Measurements from ENCODE around the gene REG4. TPM values are rescaled to one million over a fixed set of nuclear protein-coding genes. Genes with fewer than 3 reads are reported as not detected.

REG4 gene
- total and polyA plus RNA-seq, 2 of the 13 experiments (the other 11 are each of a cell fraction or from before 2014, with no cell fraction given), result not detected

DNA sequence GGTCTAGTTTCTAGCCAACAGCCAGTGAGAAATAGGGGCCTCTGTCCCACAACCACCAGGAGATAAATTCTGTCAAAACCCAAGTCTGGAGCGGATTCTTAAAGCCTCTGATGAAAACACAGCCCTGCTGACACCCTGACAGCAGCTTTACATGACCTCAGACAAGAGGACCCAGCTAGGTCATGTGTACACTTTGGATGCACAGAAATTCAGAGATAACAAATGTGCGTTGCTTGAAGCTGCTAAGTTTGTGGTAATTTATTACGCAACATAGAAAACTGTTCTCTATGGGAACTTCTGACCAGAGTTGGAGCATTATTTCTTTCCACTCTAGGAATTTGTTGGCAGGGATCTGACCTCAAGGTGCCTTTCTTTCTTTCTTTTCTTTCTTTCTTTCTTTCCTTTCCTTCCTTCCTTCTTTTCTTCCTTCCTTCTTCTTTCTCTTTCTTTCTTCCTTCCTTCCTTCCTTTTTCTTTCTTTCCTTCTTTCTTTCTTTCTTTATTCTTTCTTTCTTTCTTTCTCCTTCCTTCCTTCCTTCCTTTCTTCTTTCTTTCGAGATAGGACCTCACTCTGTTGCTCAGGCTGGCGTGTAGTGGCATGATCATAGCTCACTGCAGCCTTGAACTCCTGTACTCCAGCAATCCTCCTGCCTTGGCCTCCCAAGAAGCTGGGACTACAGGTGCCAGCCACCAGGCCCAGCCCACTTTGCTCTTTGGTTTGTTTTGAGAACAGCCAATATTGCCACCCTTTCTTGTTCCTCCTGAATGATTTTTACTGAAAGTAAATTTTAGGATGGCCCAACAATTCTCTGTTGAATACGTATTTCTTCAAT lies 27.7 kb downstream of the REG4 start (continued):
- TF ChIP-seq, protein P1, sequence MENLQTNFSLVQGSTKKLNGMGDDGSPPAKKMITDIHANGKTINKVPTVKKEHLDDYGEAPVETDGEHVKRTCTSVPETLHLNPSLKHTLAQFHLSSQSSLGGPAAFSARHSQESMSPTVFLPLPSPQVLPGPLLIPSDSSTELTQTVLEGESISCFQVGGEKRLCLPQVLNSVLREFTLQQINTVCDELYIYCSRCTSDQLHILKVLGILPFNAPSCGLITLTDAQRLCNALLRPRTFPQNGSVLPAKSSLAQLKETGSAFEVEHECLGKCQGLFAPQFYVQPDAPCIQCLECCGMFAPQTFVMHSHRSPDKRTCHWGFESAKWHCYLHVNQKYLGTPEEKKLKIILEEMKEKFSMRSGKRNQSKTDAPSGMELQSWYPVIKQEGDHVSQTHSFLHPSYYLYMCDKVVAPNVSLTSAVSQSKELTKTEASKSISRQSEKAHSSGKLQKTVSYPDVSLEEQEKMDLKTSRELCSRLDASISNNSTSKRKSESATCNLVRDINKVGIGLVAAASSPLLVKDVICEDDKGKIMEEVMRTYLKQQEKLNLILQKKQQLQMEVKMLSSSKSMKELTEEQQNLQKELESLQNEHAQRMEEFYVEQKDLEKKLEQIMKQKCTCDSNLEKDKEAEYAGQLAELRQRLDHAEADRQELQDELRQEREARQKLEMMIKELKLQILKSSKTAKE (CRISPR knock-in tag; IDR thresholded peaks at IDR 0.05; ENCODE audit: borderline replicate concordance), result no peak
- TF ChIP-seq ZNF766 (CRISPR knock-in tag; IDR thresholded peaks at IDR 0.05; ENCODE audit: borderline replicate concordance) (no peak), SRSF9 (IDR thresholded peaks at IDR 0.05; ENCODE audit: borderline replicate concordance, insufficient read depth, low read depth, low read length, poor library complexity, severe bottlenecking) (no peak), KDM1A (CRISPR knock-in tag; IDR thresholded peaks at IDR 0.05) (0 out of 2 replicates have a peak, but pooled peaks have one; percentile 21), ARNT2 (CRISPR knock-in tag; IDR thresholded peaks at IDR 0.05; ENCODE audit: low read depth) (no peak), FOXK1 (CRISPR knock-in tag; IDR thresholded peaks at IDR 0.05; ENCODE audit: borderline replicate concordance, low read depth) (peak; percentile 68; the same call in 1 of the 2 replicates), ZNF17 (CRISPR knock-in tag; IDR thresholded peaks at IDR 0.05) (no peak), ZMYM3 (CRISPR knock-in tag; IDR thresholded peaks at IDR 0.05) (no peak), PAX8 (CRISPR knock-in tag; IDR thresholded peaks at IDR 0.05; ENCODE audit: borderline replicate concordance) (no peak), NR2F6 (IDR thresholded peaks at IDR 0.05) (peak; percentile 45; the same call in 1 of the 2 replicates), NR2F6 (CRISPR knock-in tag; IDR thresholded peaks at IDR 0.05) (peak; percentile 41; the same call in 1 of the 2 replicates), JUNB (CRISPR knock-in tag; IDR thresholded peaks at IDR 0.05; ENCODE audit: borderline replicate concordance) (no peak), ZNF234 (CRISPR knock-in tag; conservative IDR thresholded peaks at IDR 0.05) (no peak), SMAD1 (CRISPR knock-in tag; IDR thresholded peaks at IDR 0.05; ENCODE audit: borderline replicate concordance, low read depth) (no peak), CREB1 (IDR thresholded peaks at IDR 0.05) (no peak), CREB1 (CRISPR knock-in tag; IDR thresholded peaks at IDR 0.05) (peak; percentile 27; the same call in 1 of the 2 replicates), ZNF24 (IDR thresholded peaks at IDR 0.05) (no peak), MEIS1 (CRISPR knock-in tag; IDR thresholded peaks at IDR 0.05; ENCODE audit: borderline replicate concordance) (no peak)
- TF ChIP-seq, protein P2, sequence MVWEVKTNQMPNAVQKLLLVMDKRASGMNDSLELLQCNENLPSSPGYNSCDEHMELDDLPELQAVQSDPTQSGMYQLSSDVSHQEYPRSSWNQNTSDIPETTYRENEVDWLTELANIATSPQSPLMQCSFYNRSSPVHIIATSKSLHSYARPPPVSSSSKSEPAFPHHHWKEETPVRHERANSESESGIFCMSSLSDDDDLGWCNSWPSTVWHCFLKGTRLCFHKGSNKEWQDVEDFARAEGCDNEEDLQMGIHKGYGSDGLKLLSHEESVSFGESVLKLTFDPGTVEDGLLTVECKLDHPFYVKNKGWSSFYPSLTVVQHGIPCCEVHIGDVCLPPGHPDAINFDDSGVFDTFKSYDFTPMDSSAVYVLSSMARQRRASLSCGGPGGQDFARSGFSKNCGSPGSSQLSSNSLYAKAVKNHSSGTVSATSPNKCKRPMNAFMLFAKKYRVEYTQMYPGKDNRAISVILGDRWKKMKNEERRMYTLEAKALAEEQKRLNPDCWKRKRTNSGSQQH (CRISPR knock-in tag; IDR thresholded peaks at IDR 0.05; ENCODE audit: low read depth), result no peak
- TF ChIP-seq, protein P3, sequence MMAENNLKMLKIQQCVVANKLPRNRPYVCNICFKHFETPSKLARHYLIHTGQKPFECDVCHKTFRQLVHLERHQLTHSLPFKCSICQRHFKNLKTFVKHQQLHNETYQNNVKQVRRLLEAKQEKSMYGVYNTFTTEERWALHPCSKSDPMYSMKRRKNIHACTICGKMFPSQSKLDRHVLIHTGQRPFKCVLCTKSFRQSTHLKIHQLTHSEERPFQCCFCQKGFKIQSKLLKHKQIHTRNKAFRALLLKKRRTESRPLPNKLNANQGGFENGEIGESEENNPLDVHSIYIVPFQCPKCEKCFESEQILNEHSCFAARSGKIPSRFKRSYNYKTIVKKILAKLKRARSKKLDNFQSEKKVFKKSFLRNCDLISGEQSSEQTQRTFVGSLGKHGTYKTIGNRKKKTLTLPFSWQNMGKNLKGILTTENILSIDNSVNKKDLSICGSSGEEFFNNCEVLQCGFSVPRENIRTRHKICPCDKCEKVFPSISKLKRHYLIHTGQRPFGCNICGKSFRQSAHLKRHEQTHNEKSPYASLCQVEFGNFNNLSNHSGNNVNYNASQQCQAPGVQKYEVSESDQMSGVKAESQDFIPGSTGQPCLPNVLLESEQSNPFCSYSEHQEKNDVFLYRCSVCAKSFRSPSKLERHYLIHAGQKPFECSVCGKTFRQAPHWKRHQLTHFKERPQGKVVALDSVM (CRISPR knock-in tag; IDR thresholded peaks at IDR 0.05), result peak; percentile 16; the same call in 1 of the 2 replicates
- TF ChIP-seq, protein P4, sequence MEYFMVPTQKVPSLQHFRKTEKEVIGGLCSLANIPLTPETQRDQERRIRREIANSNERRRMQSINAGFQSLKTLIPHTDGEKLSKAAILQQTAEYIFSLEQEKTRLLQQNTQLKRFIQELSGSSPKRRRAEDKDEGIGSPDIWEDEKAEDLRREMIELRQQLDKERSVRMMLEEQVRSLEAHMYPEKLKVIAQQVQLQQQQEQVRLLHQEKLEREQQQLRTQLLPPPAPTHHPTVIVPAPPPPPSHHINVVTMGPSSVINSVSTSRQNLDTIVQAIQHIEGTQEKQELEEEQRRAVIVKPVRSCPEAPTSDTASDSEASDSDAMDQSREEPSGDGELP (IDR thresholded peaks at IDR 0.05; ENCODE audit: borderline replicate concordance, low read depth), result no peak

Data from HepG2 (cell line).